ENCODE measurements around the gene HS3ST5. TPM values are rescaled to one million over a fixed set of nuclear protein-coding genes. Genes with fewer than 3 reads are reported as not detected.

Gene HS3ST5
- total RNA-seq, 1 experiment from 2014 or later: 8.7 TPM

GRCh38 chr6:114121913-114122662, 220.7 kb downstream of the HS3ST5 start:
- Mint-ChIP-seq H3K27ac (peak overlapping the region; percentile 81), H3K27me3 (ENCODE audit: low read depth) (no peaks in the 10 kb centered on the region), H3K36me3 (no peaks in the 10 kb centered on the region), H3K9me3 (no peaks in the 10 kb centered on the region), H3K4me3 (no peak overlapping the region), H3K4me1 (peaks cover 36% of the 10 kb centered on the region)
- ATAC-seq (peak; percentile 75), DNase-seq (ENCODE audit: low spot score) (no peak)
- POLR2A ChIA-PET: no interaction called here
- CTCF ChIA-PET: interaction anchor here (1.0 kb wide), 1 partner anchor 14 kb away, joined by 4 read pairs; no protein-coding TSS in a partner anchor
- TF ChIP-seq, protein P1, sequence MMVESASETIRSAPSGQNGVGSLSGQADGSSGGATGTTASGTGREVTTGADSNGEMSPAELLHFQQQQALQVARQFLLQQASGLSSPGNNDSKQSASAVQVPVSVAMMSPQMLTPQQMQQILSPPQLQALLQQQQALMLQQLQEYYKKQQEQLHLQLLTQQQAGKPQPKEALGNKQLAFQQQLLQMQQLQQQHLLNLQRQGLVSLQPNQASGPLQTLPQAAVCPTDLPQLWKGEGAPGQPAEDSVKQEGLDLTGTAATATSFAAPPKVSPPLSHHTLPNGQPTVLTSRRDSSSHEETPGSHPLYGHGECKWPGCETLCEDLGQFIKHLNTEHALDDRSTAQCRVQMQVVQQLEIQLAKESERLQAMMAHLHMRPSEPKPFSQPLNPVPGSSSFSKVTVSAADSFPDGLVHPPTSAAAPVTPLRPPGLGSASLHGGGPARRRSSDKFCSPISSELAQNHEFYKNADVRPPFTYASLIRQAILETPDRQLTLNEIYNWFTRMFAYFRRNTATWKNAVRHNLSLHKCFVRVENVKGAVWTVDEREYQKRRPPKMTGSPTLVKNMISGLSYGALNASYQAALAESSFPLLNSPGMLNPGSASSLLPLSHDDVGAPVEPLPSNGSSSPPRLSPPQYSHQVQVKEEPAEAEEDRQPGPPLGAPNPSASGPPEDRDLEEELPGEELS (CRISPR knock-in tag; IDR thresholded peaks at IDR 0.05): no peak
- no peak for TF ChIP-seq E2F5 (CRISPR knock-in tag; IDR thresholded peaks at IDR 0.05)
- TF ChIP-seq NFYB (CRISPR knock-in tag; conservative IDR thresholded peaks at IDR 0.05; ENCODE audit: low read depth): no peak

- CTCF ChIA-PET: no interaction called here
- ATAC-seq: no peak
- Mint-ChIP-seq H3K4me3 (no peak overlapping the region), H3K9me3 (no peaks in the 10 kb centered on the region), H3K27ac (no peak overlapping the region), H3K4me1 (peaks cover 21% of the 10 kb centered on the region), H3K36me3 (no peaks in the 10 kb centered on the region), H3K27me3 (ENCODE audit: low read depth) (no peaks in the 10 kb centered on the region)
- no peak for DNase-seq (ENCODE audit: low spot score)
- POLR2A ChIA-PET: no interaction called here
- no peak for TF ChIP-seq CREM (CRISPR knock-in tag; IDR thresholded peaks at IDR 0.05)
- no peak for TF ChIP-seq KAT7 (CRISPR knock-in tag; IDR thresholded peaks at IDR 0.05; ENCODE audit: borderline replicate concordance)
- TF ChIP-seq FOXJ3 (CRISPR knock-in tag; IDR thresholded peaks at IDR 0.05; ENCODE audit: borderline replicate concordance): no peak
- no peak for TF ChIP-seq ZSCAN18 (CRISPR knock-in tag; IDR thresholded peaks at IDR 0.05)
- TF ChIP-seq JUN (CRISPR knock-in tag; IDR thresholded peaks at IDR 0.05): no peak
- no peak for TF ChIP-seq STAT6 (CRISPR knock-in tag; conservative IDR thresholded peaks at IDR 0.05; ENCODE audit: low read depth)
- TF ChIP-seq TCF7 (CRISPR knock-in tag; IDR thresholded peaks at IDR 0.05; ENCODE audit: low read depth): no peak
- TF ChIP-seq, protein P2, sequence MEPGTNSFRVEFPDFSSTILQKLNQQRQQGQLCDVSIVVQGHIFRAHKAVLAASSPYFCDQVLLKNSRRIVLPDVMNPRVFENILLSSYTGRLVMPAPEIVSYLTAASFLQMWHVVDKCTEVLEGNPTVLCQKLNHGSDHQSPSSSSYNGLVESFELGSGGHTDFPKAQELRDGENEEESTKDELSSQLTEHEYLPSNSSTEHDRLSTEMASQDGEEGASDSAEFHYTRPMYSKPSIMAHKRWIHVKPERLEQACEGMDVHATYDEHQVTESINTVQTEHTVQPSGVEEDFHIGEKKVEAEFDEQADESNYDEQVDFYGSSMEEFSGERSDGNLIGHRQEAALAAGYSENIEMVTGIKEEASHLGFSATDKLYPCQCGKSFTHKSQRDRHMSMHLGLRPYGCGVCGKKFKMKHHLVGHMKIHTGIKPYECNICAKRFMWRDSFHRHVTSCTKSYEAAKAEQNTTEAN (CRISPR knock-in tag; IDR thresholded peaks at IDR 0.05): no peak
- TF ChIP-seq NR3C1 (CRISPR knock-in tag; conservative IDR thresholded peaks at IDR 0.05; ENCODE audit: low read depth): no peak
- TF ChIP-seq FOXK1 (CRISPR knock-in tag; IDR thresholded peaks at IDR 0.05): no peak
- TF ChIP-seq GABPB1 (CRISPR knock-in tag; IDR thresholded peaks at IDR 0.05): no peak
- TF ChIP-seq, protein P3, sequence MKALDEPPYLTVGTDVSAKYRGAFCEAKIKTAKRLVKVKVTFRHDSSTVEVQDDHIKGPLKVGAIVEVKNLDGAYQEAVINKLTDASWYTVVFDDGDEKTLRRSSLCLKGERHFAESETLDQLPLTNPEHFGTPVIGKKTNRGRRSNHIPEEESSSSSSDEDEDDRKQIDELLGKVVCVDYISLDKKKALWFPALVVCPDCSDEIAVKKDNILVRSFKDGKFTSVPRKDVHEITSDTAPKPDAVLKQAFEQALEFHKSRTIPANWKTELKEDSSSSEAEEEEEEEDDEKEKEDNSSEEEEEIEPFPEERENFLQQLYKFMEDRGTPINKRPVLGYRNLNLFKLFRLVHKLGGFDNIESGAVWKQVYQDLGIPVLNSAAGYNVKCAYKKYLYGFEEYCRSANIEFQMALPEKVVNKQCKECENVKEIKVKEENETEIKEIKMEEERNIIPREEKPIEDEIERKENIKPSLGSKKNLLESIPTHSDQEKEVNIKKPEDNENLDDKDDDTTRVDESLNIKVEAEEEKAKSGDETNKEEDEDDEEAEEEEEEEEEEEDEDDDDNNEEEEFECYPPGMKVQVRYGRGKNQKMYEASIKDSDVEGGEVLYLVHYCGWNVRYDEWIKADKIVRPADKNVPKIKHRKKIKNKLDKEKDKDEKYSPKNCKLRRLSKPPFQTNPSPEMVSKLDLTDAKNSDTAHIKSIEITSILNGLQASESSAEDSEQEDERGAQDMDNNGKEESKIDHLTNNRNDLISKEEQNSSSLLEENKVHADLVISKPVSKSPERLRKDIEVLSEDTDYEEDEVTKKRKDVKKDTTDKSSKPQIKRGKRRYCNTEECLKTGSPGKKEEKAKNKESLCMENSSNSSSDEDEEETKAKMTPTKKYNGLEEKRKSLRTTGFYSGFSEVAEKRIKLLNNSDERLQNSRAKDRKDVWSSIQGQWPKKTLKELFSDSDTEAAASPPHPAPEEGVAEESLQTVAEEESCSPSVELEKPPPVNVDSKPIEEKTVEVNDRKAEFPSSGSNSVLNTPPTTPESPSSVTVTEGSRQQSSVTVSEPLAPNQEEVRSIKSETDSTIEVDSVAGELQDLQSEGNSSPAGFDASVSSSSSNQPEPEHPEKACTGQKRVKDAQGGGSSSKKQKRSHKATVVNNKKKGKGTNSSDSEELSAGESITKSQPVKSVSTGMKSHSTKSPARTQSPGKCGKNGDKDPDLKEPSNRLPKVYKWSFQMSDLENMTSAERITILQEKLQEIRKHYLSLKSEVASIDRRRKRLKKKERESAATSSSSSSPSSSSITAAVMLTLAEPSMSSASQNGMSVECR (CRISPR knock-in tag; IDR thresholded peaks at IDR 0.05; ENCODE audit: borderline replicate concordance): no peak
- TF ChIP-seq MYBL2 (CRISPR knock-in tag; IDR thresholded peaks at IDR 0.05): no peak
- TF ChIP-seq, protein P4, sequence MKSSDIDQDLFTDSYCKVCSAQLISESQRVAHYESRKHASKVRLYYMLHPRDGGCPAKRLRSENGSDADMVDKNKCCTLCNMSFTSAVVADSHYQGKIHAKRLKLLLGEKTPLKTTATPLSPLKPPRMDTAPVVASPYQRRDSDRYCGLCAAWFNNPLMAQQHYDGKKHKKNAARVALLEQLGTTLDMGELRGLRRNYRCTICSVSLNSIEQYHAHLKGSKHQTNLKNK (CRISPR knock-in tag; IDR thresholded peaks at IDR 0.05): no peak
- TF ChIP-seq HMGA2 (CRISPR knock-in tag; IDR thresholded peaks at IDR 0.05): no peak
- no peak for TF ChIP-seq CBFB (CRISPR knock-in tag; IDR thresholded peaks at IDR 0.05; ENCODE audit: low read depth)
- no peak for TF ChIP-seq NFE2L1 (CRISPR knock-in tag; IDR thresholded peaks at IDR 0.05)
- no peak for TF ChIP-seq NR1H2 (CRISPR knock-in tag; IDR thresholded peaks at IDR 0.05)
These were observed 223.8 kb downstream of the HS3ST5 start for GRCh38 chr6:114119056-114119455.

Data from WTC11 (cell line).